GM10847 (cell line): ENCODE measurements around the gene FGF3.

Experiments
- POLR2A ChIP-seq: IDR thresholded peaks from 2 replicates; pipeline ENCODE4 v1.6.1; 2011; ENCODE audit not compliant: insufficient read length; ENCODE audit errors: extremely low read depth

FGF3 gene

DNA sequence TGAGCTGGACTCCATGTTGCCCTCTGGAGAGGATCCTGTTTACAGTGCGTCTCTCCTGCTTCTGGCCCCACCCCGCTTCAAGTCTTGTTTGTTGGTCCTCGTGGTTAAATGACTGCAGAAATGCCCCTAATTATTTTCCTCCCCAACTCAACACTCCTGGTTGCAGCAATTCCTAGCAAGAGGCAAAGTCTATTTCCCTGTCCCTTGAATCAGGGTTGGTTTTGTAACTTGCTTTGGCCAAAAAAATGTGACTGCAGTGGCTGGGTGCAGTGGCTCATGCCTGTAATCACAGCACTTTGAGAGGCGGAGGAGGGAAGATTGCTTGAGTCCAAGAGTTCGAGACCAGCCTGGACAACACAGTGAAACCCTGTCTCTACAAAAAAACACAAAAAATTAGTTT is 41.0 kb upstream of the FGF3 start:
- TF ChIP-seq POLR2A, result no peak

DNA sequence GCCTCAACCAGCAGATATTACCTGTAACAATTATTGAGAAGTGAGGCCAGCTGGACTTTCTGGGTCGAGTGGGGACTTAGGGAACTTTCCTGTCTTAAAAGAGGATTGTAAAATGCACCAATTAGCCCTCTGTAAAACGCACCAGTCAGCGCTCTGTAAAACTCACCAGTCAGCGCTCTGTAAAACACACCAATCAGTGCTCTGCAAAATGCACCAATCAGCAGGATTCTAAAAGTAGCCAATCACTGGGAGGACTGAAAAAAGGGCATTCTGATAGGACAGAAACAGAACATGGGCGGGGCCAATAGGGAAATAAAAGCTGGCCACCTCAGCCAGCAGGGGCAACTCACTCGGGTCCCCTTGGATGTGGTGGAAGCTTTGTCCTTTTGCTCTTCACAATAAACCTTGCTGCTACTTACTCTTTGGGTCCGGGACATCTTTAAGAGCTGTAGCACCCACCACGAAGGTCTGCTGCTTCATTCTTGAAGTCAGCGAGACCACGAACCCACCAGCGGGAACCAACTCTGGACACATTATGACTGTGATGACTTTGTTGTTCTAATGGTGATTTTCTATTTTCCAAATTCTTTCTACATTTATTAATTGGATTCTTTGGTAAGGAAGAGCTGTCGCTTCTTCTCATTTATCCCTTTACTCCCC is 40.2 kb upstream of the FGF3 start:
- TF ChIP-seq POLR2A, result no peak

DNA sequence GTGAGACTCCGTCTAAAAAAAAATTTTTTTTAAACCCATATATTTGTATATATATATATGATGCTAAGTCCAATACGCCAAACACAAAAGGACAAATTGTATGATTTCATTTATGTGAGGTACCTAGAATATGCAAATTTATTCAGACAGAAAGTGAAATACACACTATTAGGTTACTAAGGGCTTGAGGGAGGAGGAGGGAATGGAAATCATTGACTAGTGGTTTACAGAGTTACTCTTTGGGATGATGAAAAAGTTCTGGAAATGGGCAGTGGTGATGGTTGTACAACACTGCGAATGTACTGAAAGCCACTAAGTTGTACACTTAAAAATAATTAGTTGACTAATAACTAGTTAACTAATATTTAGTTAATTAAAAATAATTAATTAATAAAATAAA is 36.2 kb upstream of the FGF3 start:
- TF ChIP-seq POLR2A, result no peak

DNA sequence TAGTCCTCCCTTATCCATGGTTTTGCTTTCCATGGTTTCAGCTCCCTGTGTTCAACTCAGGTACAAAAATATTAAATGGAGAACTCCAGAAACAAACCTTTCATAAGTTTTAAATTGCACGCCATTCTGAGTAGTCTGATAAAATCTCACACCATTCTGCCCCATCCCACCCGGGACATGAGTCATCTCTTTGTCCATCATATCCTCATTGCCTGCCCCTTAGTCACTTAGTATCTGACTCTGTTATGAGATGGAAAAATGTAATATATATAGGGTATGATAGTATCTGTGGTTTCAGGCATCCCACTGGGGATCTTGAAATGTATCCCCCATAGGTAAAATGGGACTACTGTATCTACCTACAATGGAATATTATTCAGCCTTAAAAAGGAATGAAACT is 35.5 kb upstream of the FGF3 start:
- TF ChIP-seq POLR2A, result no peak

DNA sequence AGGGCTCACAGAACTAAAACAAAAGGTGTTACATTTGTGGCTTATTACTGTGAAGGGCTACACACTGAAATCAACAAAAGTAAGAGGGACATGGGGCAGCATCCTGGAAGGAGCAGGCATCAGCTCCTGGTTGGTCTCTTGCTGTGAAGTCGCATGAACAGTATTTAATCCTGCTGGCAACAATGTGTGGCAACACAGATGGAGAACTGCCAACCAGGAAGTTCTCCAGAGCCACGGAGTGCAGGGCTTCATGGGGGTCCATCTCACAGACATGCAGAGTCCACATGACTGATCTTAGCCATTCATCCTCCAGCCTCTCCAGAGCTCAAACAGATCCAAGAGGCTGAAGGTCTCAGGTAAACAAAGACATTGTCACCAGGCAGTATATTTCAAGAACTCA is 32.8 kb upstream of the FGF3 start:
- no peak for TF ChIP-seq POLR2A

DNA sequence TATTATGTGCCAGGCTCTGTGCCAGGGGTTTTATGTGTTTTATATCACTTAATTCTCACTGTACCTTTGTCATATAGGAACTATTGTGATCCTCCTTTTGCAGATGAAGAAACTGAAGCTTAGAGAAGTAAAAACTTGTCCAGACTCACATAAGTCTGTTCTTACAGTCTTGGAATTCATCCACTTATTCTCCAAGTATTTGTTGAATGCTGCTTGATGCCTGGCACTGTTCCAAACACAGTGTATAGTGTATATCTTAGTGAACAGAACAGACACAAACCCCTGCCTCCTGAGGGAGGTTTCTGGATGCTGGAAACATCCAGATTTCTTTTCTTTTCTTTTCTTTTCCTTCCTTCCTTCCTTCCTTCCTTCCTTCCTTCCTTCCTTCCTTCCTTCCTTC is 29.0 kb upstream of the FGF3 start:
- no peak for TF ChIP-seq POLR2A

DNA sequence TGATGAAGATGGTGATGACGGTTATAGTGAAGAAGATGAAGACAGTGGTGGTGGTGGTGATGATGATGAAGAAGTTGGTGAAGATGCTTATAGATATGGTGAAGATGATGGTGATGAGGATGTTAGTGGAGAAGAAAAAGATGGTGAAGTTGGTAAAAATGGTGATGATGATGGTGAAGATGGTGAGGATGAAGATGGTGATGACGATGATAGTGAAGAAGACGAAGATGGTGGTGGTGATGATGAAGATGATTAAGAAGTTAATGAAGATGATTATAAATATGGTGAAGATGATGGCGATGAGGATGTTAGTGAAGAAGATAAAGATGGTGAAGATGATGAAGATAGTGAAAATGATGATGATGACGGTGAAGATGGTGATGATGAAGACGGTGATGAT is 25.2 kb upstream of the FGF3 start:
- TF ChIP-seq POLR2A, result no peak

DNA sequence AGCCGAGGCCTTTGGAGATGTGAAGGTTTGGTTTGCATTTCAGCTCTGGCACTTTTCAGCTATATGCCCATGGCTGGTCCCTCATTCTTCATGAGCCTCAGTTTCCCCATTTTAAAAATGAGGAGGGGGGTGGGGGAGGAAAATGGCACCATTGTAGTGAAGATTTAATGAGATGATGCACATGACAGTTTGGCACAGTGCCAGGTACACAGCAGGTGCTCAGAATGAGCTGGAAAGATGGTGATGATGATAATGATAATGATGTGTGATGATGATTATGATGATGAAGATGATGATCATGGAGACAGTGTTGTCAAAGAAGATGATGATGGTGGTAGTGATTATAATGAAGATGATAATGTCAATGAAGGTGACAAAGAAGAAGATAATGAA is 24.3 kb upstream of the FGF3 start:
- no peak for TF ChIP-seq POLR2A

DNA sequence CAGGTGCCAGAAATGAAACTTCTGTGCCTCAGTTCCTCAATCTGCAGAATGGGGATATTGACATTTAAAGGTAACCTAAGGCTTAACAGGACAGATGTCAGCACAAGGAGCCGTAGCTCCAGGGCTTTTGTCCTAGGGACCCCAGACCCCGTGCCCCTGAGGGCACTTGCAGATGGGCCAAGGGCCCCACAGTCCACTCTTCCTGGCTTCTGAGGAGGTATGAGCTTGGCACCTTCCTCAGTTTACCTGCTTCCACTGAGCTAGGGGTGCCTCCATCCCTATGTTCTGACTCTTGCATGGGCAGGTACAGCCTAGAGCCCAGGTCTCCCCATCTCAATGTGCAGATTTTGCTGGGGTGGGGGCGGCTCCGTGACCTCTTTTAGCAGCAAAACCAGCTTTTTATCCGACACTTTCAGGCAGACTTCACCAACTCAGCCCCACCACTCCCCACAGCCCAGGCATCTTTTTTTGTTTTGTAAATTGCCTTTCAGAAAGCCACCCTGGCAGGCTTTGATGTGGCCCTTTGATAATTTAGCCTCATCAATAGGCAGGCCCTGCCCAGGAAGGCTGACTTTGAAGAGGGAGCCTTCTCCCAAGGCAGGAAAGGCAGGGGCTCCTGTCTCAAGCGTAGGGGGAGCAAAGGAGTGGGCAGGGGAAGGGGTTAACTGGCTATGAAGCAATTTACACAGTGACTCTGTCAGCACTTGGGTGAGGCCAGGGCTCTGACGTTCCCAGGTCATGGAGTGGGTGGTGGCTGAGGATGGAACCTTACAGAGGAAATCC is 23.7 kb upstream of the FGF3 start:
- no peak for TF ChIP-seq POLR2A

DNA sequence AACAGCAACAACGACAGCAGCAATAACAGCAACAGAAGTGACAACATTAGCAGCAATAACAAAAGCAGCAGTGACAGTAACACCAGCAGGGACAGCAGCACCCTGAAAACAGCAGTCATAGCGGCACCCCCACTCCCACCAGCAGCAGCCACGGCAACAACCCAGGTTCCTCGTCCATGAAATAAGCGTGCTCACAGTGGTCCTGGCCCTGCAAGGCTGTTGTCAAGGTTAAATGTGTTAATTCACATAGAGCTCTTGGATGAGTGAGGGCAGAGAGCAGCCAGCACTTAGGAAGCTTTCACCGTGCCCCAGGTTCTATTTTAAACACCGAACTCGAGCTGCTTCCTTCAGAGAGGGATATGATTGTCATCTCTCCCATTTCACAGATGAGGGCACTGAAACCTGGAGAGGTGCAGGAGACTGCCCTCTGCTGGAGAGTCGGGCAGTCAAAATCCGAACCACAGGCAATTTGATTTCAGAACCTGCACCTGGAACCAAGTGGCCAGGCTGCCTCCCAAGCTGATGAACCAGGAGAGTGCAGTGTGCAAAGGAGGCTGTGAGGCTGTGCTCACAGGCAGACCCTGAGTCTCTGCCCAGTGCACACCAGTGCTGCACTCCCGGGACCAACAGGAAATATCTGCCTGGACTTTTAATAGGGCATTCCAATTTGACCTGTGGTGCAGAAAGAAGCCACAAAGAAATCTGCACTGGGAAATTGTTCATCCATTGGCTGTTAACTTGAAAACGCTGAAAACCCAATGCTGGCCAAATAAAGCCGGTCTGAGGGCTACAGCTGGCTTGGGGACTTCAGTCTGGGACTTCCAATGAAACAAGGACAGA is 22.9 kb upstream of the FGF3 start:
- TF ChIP-seq POLR2A, result no peak

DNA sequence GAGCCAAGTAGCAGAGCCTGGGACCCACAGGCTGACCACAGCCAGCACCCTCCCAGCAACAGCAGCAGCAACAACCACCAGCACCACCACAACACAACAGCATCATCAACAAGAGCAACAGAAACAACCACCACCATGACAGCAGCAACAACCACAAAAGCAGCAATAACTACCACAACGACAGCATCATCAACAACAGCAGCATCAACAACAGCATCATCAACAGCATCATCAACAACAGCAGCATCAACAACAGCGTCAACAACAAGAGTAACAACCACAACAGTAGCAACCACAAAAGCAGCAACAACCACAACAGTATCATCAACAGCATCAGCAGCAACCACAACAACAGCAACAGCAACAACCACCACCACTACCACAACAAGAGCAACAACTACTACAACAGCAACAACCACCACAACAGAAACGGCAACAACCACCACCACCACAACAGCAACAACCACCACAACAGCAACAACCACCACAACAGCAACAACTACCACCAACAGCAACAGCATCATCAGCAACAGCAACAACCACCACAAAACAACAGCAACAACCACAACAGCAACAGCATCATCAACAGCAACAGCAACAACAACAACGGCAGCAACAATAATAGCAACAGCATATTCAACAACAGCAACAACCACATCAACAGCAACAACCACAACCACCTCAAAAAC is 22.1 kb upstream of the FGF3 start:
- no peak for TF ChIP-seq POLR2A

DNA sequence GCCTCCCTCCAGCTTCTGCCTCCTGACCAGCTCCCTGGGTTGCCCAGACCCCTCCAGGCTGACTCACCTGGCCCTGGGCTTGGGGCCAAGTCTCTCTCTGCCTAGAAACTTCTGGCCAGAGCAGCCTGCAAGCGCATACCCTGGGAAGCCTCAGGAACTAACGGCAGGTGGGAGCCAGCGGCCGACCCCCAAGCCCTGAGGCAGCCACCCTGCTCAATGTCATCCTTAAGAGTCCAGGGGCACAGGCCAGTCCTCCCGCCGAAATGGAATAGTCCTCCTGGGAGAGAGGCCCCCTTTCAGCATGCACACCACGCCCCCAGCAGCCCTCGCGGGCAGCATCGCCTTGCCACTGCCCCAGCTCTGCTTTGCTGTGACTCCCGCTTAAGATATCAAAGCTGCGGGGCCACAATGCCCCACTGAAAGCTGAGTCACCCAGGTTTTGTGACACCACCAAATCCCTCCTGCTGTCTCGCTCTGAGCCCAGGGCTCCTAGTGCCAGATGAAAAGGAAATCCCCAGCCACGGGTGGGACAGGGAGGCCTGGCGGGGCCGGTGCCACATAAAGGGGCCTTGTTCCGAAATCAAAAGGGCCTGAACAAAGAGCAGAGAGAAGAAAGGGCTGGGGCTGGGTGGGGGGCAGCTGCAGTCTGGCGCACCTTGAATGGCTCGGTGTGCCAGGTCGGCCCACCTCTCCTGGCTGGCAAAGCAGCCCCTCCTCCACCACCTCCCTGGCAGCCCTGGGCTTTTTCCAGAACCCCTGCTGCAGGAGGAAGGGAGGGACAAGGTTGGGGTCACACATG is 21.4 kb upstream of the FGF3 start:
- TF ChIP-seq POLR2A, result no peak

DNA sequence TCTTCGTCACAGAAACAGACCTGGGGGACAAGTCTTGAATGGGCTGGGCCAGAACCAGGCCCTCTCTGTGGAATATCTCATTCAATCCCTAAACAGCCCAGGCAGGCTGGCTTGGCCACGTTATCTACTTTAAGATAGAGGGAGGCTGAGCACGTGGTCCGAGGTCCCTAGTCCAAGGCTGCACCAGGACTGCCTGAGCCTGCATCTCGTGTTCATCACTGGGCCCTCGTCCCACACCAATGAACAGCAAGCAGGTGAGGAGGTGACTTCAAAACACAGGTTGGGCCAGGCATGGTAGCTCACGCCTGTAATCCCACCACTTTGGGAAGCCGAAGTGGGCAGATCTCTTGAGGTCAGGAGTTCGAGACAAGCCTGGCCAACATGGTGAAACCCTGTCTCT is 20.3 kb upstream of the FGF3 start:
- no peak for TF ChIP-seq POLR2A

DNA sequence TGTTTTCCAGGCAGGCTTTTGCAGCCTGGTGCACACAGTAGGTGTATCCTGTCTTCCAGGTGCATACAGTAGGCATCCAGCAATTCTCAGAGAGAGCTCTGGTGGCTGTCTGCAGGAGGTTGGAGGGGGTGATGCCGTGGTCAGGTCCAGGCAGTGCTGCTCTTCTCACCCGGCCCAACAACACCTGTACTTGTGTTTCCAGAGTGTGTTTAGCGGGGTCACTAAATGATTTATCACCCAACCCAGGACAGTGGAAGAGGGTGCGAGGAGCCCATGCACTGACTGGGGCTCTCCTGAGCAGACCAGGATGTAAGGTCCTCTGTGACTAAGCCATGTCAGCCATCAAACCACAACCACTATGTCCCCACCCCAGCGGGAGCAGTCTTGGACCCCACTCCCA is 18.6 kb upstream of the FGF3 start:
- TF ChIP-seq POLR2A, result no peak

DNA sequence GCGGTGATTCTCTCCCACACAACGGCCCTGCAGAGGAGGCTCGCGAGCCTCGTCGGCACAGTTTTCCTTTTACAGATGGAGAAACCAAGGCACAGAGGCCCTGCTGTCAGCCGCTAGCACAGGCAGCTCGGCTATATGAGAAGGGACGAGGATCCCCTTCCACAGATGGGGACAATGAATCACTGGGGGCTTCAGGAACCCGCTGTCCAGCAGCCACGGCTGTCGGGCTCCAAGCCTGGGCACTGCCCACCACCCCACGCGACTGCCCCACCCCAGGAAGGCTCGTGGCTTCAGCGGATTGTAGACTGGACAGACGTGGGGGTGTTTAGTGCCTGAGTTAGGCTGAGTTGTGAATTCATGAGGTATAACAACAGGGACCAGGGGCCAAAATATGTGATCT is 17.2 kb upstream of the FGF3 start:
- no peak for TF ChIP-seq POLR2A
